Kidney epithelial cell (primary cell): Measurements from ENCODE around the gene MAP1S. TPM values are rescaled to one million over a fixed set of nuclear protein-coding genes. Genes with fewer than 3 reads are reported as not detected.

Source experiments
- DNase-seq: peaks from one replicate; pipeline ENCODE4 v3.0.0-alpha.2; 2010; ENCODE audit warnings: low read depth
- H3K27me3 ChIP-seq: 2 replicates; pipeline ENCODE4 v1.6.0; 2011; ENCODE audit warnings: low read length; ENCODE audit not compliant: control insufficient read depth, insufficient read depth
- H3K36me3 ChIP-seq: 2 replicates; pipeline ENCODE4 v1.5.1; 2011; ENCODE audit warnings: low read length; ENCODE audit not compliant: control insufficient read depth, insufficient read depth
- H3K4me3 ChIP-seq: 2 replicates; pipeline ENCODE4 v1.5.1; 2011; ENCODE audit warnings: low read depth, mild to moderate bottlenecking, control low read depth, low read length
- total RNA-seq: library from RNA; depleted of rRNA; stranded (reverse); fragments of >200 nt; gene quantifications from 2 replicates; pipeline ENCODE4 v1.2.3, GENCODE V29; 2015
- TF ChIP-seq, protein P1 (sequence below): IDR thresholded peaks from 2 replicates; pipeline ENCODE4 v1.5.1; 2011; ENCODE audit warnings: mild to moderate bottlenecking, moderate library complexity, low read length, control low read depth, inconsistent platforms; ENCODE audit not compliant: insufficient read depth, poor library complexity, severe bottlenecking

Gene MAP1S
- total RNA-seq, 1 donor from 2014 or later: 43.1 TPM

DNA sequence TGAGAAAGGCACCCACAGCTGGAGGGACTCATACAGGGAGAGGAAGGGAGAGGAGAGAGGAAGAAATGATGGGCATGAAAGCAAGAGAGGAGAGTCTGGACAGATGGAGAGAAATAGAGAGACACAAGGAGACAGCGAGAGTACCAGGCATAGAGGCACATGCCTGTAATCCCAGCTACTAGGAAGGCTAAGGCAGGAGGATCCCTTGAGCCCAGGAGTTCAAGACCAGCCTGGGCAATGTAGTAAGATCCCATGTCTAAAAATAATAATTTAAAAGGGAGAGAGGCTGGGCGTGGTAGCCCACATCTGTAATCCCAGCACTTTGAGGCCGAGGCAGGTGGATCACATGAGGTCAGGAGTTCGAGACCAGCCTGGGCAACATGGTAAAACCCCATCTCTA lies 40.4 kb upstream of the MAP1S start:
- no peak overlapping the region for H3K4me3 ChIP-seq
- H3K27me3 ChIP-seq: peaks cover 19% of the 10 kb centered on the region
- H3K36me3 ChIP-seq: no peaks in the 10 kb centered on the region
- TF ChIP-seq, protein P1, sequence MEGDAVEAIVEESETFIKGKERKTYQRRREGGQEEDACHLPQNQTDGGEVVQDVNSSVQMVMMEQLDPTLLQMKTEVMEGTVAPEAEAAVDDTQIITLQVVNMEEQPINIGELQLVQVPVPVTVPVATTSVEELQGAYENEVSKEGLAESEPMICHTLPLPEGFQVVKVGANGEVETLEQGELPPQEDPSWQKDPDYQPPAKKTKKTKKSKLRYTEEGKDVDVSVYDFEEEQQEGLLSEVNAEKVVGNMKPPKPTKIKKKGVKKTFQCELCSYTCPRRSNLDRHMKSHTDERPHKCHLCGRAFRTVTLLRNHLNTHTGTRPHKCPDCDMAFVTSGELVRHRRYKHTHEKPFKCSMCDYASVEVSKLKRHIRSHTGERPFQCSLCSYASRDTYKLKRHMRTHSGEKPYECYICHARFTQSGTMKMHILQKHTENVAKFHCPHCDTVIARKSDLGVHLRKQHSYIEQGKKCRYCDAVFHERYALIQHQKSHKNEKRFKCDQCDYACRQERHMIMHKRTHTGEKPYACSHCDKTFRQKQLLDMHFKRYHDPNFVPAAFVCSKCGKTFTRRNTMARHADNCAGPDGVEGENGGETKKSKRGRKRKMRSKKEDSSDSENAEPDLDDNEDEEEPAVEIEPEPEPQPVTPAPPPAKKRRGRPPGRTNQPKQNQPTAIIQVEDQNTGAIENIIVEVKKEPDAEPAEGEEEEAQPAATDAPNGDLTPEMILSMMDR: no peak
- DNase-seq: no peak

DNA sequence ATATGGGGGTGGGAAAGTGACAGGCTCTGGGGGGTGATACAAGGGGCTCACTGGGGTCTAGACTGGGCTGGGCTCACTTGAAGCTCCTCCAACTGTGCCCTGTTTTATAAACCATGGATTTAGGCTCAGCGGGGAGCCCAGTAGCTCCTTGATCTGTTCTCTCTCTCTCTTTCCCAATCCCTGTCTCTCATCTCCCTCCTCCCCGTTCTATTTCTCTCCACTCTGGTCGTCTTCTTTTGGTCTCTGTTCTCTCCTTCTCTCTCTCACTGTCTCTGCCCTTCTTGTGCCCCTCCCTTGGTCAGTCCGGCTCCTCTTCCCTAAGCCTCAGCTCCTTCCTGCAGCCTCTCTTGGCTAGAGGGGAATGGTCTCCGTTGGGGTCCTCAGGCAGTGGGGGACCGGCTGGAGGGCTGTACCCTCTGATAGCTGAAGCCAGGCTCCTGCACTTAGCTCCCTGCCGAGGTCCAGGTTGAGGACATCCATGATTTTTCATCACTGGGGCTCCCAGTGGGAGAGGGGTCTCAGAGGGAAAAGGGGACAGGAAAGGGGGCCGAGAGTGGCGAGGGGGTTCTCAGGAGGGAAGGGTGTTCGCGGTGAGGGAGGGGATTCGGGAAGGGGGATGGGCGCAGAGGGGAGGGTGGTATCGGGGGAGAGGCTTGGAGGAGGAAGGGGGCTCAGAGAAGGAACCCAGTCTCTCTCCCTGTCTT lies 39.6 kb upstream of the MAP1S start:
- DNase-seq: no peak
- H3K36me3 ChIP-seq: no peaks in the 10 kb centered on the region
- H3K27me3 ChIP-seq: peaks cover 21% of the 10 kb centered on the region
- H3K4me3 ChIP-seq: no peak overlapping the region
- TF ChIP-seq, protein P1: no peak

DNA sequence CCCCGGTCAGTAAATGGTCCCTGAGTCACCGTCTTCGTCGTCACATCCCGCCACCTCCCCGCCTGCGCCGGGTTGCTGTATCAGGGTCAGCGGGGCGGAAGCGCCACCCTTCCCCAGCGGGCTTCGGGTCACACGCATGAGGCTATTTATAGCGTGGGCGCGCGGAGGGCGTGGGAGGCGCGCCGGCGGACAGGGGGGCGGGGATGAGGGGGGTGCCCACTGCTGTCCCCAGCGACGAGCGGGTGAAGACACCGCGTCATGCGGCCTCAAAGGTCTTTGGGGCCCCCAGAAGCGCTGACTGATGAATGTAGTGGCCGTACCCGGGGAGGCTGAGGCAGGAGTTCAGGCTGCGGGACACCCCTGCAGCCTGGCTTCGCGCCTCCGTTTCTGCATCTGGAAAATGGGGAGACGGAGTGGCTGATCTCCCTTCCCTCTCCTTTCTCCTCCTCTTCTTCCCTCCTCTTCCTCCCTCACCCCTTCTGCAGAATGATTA lies 39.0 kb upstream of the MAP1S start:
- peak; percentile 16 for DNase-seq
- H3K36me3 ChIP-seq: no peaks in the 10 kb centered on the region
- H3K27me3 ChIP-seq: peaks cover 22% of the 10 kb centered on the region
- H3K4me3 ChIP-seq: no peak overlapping the region
- TF ChIP-seq, protein P1: no peak

DNA sequence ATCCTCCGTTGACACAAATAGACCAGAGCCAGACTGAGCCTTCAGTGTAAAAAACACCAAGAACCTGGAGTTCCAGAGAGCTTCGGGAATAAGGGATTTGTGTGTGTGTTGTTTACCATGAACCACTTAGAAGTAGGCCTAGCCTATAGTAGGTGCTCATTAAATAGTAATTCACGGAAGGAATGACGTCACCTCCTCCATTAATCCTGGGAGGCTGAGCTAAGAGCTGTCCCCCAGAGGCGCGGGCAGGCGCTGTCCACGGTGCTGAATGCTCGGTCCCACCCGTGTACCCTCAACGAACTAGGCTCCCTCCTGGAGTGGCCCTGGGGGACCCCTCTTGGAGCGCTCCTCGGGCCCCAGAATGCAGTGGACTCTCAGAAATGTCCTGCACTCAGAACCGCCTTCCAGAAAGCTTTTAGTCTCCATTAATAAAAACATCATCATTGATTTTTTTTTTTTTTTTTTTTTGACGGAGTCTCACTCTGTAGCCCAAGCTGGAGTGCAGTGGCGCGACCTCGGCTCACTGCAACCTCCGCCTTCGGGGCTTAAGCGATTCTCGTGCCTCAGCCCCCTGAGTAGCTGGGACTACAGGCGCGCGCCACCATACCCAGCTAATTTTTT lies 37.7 kb upstream of the MAP1S start:
- TF ChIP-seq, protein P1: no peak
- Histone ChIP-seq H3K36me3 (no peaks in the 10 kb centered on the region), H3K27me3 (peaks cover 30% of the 10 kb centered on the region), H3K4me3 (no peak overlapping the region)
- DNase-seq: no peak

DNA sequence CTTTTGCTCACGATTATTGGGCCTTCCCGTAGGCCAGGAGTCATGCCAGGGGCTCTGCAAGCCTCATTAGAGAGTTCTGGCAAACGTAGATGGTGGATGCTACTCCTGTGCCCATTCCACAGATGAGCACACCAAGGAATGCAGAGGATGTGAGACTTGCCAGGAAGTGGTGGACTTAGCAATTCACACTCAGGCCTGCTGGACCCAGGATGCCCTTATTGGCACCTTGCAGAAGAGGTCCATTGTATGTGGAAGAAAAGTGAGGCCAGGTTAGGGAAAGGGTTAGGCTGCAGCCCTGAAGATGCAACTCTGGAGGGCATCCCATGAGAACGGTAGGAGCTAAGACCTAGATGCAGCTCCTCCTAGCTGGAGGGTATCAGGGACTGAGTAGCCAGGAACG lies 37.0 kb upstream of the MAP1S start:
- TF ChIP-seq, protein P1: no peak
- Histone ChIP-seq H3K36me3 (no peaks in the 10 kb centered on the region), H3K27me3 (peaks cover 36% of the 10 kb centered on the region), H3K4me3 (no peak overlapping the region)
- no peak for DNase-seq

DNA sequence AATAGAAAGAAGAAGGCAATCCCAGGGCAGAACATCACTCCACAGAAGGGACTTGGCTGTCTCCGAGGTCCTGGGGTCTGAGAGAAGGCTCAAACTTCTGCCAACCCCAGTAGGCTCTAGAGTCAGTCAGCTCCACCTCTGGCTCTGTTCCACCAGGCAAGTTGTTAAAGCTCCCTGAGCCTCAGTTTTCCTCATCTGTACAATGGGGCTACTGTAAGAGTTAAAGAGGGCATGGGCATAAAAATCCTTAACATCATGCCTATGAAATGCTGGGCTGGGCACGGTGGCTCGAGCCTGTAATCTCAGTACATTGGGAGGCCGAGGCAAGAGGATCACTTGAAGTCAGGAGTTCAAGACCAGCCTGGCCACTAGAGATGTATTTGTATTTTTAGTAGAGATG lies 36.2 kb upstream of the MAP1S start:
- Histone ChIP-seq H3K4me3 (no peak overlapping the region), H3K36me3 (no peaks in the 10 kb centered on the region), H3K27me3 (peaks cover 44% of the 10 kb centered on the region)
- TF ChIP-seq, protein P1: no peak
- DNase-seq: no peak
